Stimulated activated CD8-positive, alpha-beta memory T cell treated with anti-CD3 and anti-CD28 coated beads, Interleukin-12 subunit alpha, Interleukin-12 subunit beta, amount 100 ng/mL, for 1 hour (primary cell): ENCODE results near the gene NCK1.

Experiments
- DNase-seq: peaks from one replicate; pipeline ENCODE4 v3.0.0-alpha.2; 2020; ENCODE audit warnings: low read depth

The NCK1 gene

DNA sequence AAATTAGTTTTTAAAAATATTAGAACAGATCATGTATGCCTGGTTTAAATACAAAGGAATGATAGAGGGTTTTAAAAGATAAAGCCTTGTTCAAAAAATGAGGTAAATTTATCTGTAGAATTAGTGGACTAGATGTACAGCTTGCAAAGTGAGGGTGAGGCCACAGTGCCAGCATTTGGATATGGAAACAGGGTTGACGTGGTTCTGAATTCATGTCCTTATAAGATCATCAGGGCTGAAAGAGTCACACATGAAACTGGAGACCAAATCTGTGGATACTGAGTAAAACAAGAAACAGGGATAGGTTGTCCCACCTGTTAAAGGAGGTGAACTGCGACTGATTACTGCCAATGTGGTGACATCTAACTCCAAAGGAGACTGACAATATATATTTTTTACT is 46.3 kb downstream of the NCK1 start:
- no peak for DNase-seq

GRCh38 chr3:136909187-136909586 is 47.2 kb downstream of the NCK1 start:
- no peak for DNase-seq

- no peak for DNase-seq
Measured at GRCh38 chr3:136910697-136911096, 48.7 kb downstream of the NCK1 start.

- no peak for DNase-seq
Measured at GRCh38 chr3:136913168-136913567, 51.2 kb downstream of the NCK1 start.

- DNase-seq: no peak
Measured at GRCh38 chr3:136914739-136915138, 52.7 kb downstream of the NCK1 start.

DNA sequence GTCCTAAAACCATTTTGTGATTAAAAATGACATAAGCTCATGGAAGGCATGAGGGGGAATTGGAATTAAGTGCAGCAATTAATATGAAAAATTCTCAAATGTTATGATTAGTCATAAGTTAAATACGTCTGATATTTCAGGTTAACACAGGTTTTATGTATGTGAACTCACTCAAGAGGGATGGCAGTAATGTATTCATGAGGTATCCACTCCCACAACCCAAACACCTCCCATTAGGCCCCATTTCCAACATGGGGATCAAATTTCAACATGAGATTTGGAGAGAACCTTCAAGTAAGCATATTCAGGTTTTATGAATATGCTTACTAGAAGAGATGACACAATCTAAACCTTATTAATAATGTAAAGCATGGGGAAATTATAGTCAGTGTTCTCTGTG is 54.2 kb downstream of the NCK1 start:
- DNase-seq: no peak

DNA sequence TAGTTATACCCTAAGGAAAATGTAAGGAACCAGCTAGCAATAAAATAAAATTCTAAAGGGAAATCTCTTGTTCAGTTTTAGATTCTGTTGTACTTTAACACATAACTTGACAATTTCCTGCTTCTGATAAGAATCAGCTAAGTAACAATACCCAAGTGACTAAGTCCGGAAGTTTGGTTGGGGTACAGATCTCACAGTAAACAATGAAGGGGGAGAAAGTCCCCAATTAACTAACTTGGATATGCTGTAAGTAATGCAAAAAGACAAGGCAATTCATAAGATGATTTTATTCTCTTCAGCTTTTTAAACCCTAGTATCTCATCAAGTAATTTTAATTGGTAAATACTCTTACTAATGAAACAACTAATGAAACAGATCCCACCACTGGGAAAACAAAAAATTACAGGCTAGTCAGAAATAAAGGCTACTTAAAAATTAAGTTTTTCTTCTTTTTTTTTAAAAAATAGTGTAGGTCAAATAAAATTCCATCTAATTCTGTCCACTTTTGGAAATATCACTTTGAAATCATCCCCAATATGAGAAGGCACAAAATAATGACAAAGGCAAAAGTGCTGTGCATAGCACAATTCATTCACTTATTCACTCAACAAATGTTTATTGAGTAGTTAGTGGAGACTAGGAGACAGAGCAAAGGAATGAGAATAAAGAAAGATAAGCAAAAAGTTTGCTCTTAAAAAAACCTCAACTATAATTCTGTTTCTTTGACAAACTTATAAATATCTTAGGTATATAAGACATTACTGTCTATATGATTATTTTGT is 58.0 kb downstream of the NCK1 start:
- DNase-seq: no peak

DNA sequence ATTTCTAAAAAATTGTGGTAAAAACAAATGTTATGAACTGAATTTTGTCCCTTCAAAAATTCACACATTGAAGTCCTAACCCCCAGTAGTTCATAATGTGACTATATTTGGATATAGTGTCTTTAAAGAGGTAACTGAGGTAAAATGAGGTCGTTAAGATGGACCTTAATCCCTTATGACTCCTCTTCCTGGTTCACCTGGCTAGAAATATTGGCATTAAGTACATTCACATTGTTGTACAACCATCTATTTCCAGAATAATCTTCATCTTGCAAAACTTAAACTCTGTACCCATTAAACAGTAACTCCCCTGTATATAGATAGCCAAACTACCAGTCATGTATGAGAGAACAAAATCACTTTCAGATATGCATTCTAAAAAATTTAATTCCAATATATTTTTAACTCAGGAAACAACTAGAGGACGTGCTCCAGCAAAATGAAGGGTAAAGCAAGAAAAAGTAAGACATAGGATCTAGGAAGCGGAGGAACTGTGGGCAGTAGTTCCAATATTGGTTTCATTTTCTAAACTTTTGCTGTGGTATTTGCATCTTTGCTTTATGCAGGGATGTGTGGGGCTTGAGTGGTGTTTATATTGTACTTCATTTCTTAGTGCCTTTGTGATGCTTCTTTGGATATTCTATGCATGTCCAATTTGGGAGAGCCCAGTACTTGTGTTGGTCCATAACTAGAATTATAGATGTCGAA is 59.0 kb downstream of the NCK1 start:
- no peak for DNase-seq

DNA sequence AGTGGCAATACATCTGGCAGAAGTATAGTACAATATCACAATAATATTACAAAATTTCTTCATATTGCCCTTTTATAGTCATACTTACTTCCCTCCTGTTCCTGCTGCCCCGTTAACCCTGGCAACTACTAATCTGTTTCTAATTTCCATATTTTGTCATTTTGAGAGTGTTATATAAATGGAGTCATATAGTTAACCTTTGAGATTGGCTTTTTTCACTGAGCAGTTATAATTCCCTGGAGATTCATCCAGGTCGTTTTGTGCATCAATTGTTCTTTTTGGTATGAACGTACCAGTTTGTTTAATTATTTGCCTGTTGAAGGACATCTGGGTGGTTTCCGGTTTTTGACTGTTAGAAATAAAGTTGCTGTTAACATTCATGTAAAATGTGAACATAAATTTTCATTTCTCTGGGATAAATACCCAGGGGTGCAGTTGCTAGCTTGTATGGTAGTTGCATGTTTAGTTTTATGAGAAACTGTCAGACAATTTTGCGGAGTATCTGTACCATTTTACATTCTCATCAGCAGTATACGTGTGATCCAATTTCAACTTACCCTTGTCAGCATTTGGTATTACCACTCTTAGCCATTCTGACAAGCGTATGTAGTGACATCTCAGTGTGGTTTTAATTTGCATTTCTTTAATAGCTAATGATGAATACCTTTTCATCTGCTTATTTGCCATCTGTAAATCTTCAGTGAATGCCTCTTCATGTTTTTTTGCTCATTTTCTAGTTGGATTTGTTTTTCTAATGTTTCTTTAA is 63.6 kb downstream of the NCK1 start:
- no peak for DNase-seq

- no peak for DNase-seq
Measured at GRCh38 chr3:136928240-136928639, 66.2 kb downstream of the NCK1 start.

DNA sequence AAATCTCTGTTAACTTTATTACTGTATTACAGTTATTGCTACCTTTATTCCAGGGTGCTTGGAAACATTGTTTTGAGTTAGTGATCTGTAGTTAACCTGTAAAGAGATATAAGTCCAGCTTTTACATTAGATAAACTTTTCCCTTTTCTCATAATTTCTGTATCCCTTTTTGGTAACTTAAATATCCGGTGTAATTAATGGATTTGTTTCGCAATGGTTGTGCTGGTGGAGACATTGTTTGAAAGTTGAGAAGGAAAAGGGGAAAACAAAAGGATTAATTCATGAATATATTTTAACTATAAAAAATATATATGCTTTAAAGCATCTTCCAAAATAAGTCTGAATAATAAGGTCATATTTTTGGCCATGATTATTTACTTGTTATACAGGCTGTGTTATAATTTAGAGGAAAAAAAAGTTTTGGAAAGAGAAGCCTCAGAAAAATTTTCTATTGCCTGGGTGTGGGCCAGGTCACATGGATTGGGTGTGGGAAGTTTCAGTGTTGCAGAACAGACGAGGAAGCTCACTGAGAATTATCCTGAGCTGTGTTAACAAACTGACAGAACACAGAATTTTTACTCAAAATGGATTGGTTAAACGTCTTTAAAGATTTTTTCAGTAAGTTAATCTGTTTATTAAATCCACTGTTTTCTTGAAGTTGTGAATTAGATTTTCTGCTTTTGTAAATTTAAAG is 68.1 kb downstream of the NCK1 start:
- DNase-seq: no peak

DNA sequence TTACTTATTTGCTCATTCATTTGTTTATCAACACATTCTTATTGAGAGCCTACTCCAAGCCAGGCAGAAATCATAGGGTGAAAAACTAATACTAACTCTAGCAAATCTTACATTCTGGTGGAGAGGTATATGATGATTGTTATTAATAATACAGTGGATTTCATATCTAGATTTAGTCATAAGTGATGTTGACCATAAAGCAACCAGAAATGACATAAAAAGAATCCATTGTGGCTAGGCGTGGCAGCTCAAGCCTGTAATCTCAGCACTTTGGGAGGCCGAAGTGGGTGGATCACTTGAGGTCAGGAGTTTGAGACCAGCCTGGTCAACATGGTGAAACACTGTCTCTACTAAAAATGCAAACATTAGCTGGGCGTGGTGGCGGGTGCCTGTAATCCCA is 69.6 kb downstream of the NCK1 start:
- no peak for DNase-seq

GRCh38 chr3:136932523-136932922 is 70.5 kb downstream of the NCK1 start:
- DNase-seq: no peak

DNA sequence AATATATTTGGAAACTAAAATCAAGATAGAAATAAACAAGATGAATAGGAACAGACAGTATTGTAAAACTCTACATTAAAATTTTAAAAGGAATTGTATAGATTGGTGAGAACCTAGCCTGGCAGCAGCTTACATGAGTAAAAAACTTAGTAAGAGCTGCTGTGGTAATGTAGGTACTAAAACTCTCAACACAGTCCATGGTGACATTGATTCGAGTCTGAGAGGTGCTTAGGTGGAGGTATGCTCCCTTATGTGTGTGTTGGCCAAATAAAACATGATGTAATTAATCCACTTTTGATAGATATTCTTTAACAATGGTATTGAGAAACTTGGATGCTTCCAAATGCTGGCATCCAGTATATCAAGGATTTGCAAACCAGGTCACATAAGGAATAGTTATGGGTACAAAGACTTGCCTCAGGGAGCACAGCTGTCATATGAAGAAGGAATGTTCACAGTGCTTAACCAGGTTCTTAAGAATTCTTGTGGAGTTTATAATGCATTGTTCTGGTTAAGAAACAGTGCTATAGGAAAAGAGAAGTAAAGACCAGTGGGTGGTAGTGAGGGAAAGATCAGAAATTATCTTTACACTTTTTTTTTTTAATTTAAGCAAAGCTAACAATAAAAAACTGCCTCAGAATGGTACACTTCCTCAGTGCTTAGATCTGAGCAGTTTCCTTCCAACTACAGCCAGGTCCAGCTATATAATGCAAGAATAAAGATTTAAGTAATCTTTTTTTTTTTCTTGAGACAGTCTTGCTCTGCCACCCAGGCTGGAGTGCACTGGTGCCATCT is 71.2 kb downstream of the NCK1 start:
- no peak for DNase-seq

GRCh38 chr3:136937175-136937574 is 75.2 kb downstream of the NCK1 start:
- no peak for DNase-seq

DNA sequence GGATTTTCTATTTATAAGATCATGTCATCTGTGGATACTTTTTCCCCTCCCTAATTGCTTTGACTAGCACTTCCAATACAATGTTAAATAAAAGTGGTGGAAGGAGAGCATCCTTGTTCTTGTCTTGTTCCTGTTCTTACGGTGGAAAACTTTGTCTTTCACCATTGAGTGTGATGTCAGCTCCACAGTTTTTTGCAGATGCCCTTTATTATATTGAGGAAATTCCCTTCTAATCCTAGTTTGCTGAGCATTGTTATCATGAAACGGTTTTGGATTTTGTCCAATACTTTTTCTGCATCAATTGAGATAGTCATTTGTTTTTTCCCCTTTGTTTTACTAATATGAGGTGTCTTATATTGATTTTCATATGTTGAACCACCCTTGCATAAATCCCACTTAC is 75.8 kb downstream of the NCK1 start:
- DNase-seq: no peak

DNA sequence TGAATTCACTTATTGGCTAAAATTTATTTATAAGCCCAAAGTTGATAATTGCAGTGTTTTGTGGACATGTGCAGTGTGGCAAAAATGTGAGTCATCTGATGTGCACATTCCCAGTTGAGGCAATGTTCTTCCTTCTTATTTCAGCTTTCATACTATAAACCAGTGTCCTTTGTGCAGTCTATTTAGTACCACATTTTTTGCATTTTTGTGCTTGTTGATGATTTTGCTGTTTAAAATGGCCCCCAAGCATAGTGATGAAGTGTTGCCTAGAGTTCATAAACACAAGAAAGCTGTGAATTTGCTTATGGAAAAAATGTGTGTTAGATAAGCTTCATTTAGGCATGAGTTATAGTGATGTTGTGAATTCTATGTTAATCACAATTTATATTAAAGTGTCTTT is 76.3 kb downstream of the NCK1 start:
- DNase-seq: no peak

DNA sequence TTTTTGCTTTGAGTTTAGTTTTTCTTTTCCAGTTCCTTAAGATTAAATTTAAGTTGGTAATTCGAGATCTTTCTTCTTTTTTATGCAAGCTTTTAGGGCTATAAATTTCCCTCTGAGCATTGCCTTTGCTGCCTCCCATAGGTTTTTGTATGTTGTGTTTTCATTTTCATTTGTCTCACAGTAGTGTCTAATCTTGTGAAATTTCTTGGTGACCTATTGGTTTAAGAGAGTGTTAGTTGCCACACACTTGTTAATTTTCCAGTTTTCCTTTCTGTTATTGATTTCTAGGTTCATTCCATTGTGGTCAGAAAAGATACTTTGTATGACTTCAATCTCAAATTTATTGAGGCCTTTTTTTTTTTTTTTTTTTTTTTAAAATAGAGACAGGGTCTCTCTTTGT is 77.5 kb downstream of the NCK1 start:
- no peak for DNase-seq

- DNase-seq: no peak
Measured at GRCh38 chr3:136942803-136943202, 80.8 kb downstream of the NCK1 start.

- DNase-seq: no peak
Measured at GRCh38 chr3:136943436-136943835, 81.4 kb downstream of the NCK1 start.

DNA sequence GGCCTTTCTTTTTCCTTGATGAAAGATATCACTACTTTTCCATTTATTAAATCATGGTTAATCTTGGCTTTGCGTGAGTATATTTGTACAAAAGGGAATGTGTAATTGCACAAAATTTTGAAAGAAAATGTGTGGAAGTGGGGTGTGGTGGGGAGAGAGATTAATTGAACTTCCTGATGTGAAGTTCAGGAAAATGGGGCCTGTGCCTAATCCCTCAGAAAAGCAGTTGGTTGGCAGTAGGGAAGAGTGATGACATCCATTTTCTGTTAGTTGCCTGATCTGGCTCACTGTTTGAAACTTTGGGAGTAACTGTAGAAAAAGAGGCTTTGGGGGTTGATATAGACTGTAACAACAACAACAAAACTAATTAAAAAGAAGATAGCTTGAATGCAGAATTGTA is 85.0 kb downstream of the NCK1 start:
- no peak for DNase-seq

GRCh38 chr3:136947477-136947876 is 85.5 kb downstream of the NCK1 start:
- no peak for DNase-seq
